Measurements from ENCODE around the gene MRPS11. TPM values are rescaled to one million over a fixed set of nuclear protein-coding genes. Genes with fewer than 3 reads are reported as not detected.

MRPS11 gene
- total RNA-seq, 1 donor from 2014 or later = 47.0 TPM

DNA sequence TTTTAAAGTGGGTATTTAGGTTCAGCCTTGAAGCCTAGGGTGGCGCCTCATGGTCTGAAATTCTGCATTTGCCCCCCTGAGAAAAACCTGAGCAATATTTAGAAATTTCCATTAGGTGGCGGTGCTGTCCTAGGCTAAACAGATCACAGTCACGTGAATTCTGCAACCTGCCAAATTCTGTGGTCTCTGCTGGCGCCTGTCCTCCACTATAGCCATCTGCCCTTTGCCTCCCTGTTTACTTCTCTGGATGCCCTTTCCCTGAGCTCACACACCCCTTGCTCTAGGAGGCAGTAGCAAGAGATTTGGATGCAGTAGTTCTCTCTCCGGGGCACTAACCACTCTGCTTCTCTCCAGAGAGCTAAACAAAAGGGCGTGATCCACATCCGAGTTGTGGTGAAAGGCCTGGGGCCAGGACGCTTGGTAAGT is 9.1 kb downstream of the MRPS11 start:
- CTCF ChIA-PET = interaction anchor here (1.0 kb wide), 1 partner anchor 358 kb away, joined by 4 read pairs; no protein-coding TSS in a partner anchor
- Mint-ChIP-seq H3K27ac (no peak overlapping the region), H3K9me3 (no peaks in the 10 kb centered on the region), H3K4me1 (peaks cover 8% of the 10 kb centered on the region), H3K4me3 (no peak overlapping the region), H3K36me3 (ENCODE audit: low read depth) (peaks cover 63% of the 10 kb centered on the region), H3K27me3 (no peaks in the 10 kb centered on the region)
- POLR2A ChIA-PET = no interaction called here
- DNase-seq (no peak), ATAC-seq (ENCODE audit: low read depth) (peak; percentile 28)
- intact Hi-C loops (cut with micrococcal nuclease) = loop anchor here (1.0 kb wide), 2 partner anchors 145 to 188 kb away; partner anchors contain the start of gene AEN
- TF ChIP-seq, protein P1, sequence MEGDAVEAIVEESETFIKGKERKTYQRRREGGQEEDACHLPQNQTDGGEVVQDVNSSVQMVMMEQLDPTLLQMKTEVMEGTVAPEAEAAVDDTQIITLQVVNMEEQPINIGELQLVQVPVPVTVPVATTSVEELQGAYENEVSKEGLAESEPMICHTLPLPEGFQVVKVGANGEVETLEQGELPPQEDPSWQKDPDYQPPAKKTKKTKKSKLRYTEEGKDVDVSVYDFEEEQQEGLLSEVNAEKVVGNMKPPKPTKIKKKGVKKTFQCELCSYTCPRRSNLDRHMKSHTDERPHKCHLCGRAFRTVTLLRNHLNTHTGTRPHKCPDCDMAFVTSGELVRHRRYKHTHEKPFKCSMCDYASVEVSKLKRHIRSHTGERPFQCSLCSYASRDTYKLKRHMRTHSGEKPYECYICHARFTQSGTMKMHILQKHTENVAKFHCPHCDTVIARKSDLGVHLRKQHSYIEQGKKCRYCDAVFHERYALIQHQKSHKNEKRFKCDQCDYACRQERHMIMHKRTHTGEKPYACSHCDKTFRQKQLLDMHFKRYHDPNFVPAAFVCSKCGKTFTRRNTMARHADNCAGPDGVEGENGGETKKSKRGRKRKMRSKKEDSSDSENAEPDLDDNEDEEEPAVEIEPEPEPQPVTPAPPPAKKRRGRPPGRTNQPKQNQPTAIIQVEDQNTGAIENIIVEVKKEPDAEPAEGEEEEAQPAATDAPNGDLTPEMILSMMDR (IDR thresholded peaks at IDR 0.05) = no peak

DNA sequence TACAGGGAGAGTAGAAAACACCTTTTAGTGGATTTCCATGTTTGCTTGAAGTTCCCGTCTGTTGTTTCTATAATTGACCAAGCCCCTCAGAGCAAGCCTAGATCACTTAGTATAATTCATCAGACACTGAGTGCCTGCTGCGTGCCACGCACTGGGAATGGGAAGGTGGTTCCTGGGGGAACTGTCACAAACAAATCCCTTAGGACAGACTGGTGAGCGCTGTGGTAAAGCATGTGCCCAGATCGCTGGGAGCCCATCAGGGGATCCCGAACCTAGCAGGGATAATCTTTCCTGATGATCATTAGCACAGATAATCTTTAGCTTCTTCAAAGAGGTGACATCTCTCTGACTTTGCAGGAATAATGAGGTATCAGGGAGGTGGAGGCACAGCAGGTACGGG is 9.6 kb downstream of the MRPS11 start:
- Mint-ChIP-seq H3K27ac (no peak overlapping the region), H3K27me3 (no peaks in the 10 kb centered on the region), H3K9me3 (no peaks in the 10 kb centered on the region), H3K4me1 (peaks cover 4% of the 10 kb centered on the region), H3K4me3 (no peak overlapping the region), H3K36me3 (ENCODE audit: low read depth) (peaks cover 59% of the 10 kb centered on the region)
- POLR2A ChIA-PET = no interaction called here
- TF ChIP-seq, protein P1 (IDR thresholded peaks at IDR 0.05) = no peak
- CTCF ChIA-PET = interaction anchor here (1.0 to 1.2 kb wide), 2 partner anchors 187 to 358 kb away, joined by 3 to 4 read pairs; no protein-coding TSS in a partner anchor
- no peak for ATAC-seq (ENCODE audit: low read depth)
- intact Hi-C loops (cut with micrococcal nuclease) = no loop called here
- DNase-seq = no peak

DNA sequence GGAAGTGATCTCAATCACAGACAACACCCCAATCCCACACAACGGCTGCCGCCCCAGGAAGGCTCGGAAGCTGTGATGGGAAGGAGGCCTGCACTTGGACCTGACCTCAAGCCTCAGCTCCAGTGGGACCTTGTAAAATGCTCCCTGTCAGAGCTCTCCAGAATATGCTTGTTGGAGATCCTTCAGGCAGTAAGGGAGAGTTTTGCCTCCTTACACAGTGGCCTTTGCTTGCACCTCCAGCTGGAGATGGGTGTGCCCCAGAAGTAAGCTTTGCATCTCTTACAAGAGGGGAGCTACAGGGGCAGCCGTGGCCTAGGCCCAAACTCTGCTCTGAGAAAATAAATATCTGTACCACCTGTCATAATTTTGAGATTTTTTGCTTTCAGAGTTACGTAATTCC is 10.4 kb downstream of the MRPS11 start:
- no peak for ATAC-seq (ENCODE audit: low read depth)
- DNase-seq = no peak
- H3K4me1 Mint-ChIP-seq = no peaks in the 10 kb centered on the region
- H3K27ac Mint-ChIP-seq = no peak overlapping the region
- H3K9me3 Mint-ChIP-seq = no peaks in the 10 kb centered on the region
- intact Hi-C loops (cut with micrococcal nuclease) = no loop called here
- peaks cover 52% of the 10 kb centered on the region for H3K36me3 Mint-ChIP-seq (ENCODE audit: low read depth)
- no peaks in the 10 kb centered on the region for H3K27me3 Mint-ChIP-seq
- POLR2A ChIA-PET = no interaction called here
- no peak overlapping the region for H3K4me3 Mint-ChIP-seq
- CTCF ChIA-PET = interaction anchor here (1.2 kb wide), 1 partner anchor 186 kb away, joined by 3 read pairs; no protein-coding TSS in a partner anchor
- TF ChIP-seq, protein P1 (IDR thresholded peaks at IDR 0.05) = no peak

DNA sequence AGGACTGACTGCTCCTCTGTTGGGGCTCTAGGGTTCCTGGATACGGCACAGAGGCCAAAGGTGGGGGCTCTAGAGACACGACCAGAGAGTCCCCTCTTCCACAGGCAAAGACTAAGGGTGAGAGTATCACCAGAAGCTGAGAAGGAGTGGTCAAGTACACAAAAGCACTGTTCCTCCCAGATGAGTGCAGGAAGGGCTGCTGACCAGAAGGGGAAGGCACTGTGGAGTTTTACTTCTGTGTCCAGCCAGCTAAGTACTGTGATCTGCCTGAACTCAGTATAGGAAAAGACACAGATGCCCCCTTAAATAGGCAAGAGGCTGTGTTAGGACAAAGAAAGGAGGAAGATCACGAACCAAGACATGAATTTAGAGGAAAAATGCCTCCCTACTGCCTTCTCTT is 11.7 kb downstream of the MRPS11 start:
- TF ChIP-seq, protein P1 (IDR thresholded peaks at IDR 0.05) = no peak
- no peak for DNase-seq
- intact Hi-C loops (cut with micrococcal nuclease) = no loop called here
- POLR2A ChIA-PET = interaction anchor here (0.8 kb wide), 1 partner anchor 12 kb away, joined by 3 read pairs; the partner anchor contains the start of genes MRPL46 and MRPS11
- no peak for ATAC-seq (ENCODE audit: low read depth)
- Mint-ChIP-seq H3K36me3 (ENCODE audit: low read depth) (peaks cover 44% of the 10 kb centered on the region), H3K4me3 (no peak overlapping the region), H3K27ac (no peak overlapping the region), H3K9me3 (no peaks in the 10 kb centered on the region), H3K4me1 (no peaks in the 10 kb centered on the region), H3K27me3 (no peaks in the 10 kb centered on the region)
- CTCF ChIA-PET = no interaction called here

DNA sequence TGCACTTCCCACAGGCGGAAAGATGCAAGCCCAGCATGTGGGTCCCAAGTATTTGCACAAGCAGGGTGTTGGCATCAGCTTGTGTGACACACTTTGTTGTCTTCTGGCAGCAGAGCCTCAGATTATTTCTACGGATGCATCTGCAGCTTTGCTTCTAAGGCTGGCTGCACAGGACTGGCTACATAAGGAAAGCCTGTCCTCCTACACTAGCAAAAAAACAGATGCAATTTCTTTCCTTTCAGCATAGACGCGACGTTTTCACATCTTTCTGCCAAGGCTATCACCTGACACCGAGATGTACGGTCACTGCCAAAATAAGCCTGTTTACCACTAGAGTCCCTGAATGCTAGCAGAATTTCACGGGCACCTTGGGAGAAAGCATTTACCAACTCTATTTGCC is 13.5 kb downstream of the MRPS11 start:
- no peaks in the 10 kb centered on the region for H3K27me3 Mint-ChIP-seq
- intact Hi-C loops (cut with micrococcal nuclease) = no loop called here
- H3K4me3 Mint-ChIP-seq = no peak overlapping the region
- ATAC-seq (ENCODE audit: low read depth) (no peak), DNase-seq (no peak)
- H3K9me3 Mint-ChIP-seq = no peaks in the 10 kb centered on the region
- CTCF ChIA-PET = no interaction called here
- no peak overlapping the region for H3K27ac Mint-ChIP-seq
- no peaks in the 10 kb centered on the region for H3K4me1 Mint-ChIP-seq
- TF ChIP-seq, protein P1 (IDR thresholded peaks at IDR 0.05) = no peak
- POLR2A ChIA-PET = no interaction called here
- H3K36me3 Mint-ChIP-seq (ENCODE audit: low read depth) = peaks cover 30% of the 10 kb centered on the region
